KMS-11 (cell line): ENCODE data around the gene FKBP5.

Source experiments
- H2AFZ ChIP-seq: fragments of 200-600 bp; sonication (generic); 2 replicates; pipeline ENCODE4 v1.6.1; 2016; ENCODE audit warnings: antibody characterized with exemption, mixed run types, low read depth
- H3K27ac ChIP-seq: fragments of 200-600 bp; sonication (generic); 2 replicates; pipeline ENCODE4 v1.6.1; 2016; ENCODE audit warnings: mild to moderate bottlenecking, mixed run types
- H3K27me3 ChIP-seq: fragments of 200-600 bp; sonication (generic); 2 replicates; pipeline ENCODE4 v1.6.1; 2017; ENCODE audit warnings: mild to moderate bottlenecking, low read depth, mixed run types, moderate library complexity; ENCODE audit not compliant: insufficient read depth
- H3K36me3 ChIP-seq: fragments of 200-600 bp; sonication (generic); 2 replicates; pipeline ENCODE4 v1.6.1; 2017; ENCODE audit warnings: mild to moderate bottlenecking, mixed run types; ENCODE audit not compliant: insufficient read depth
- H3K4me1 ChIP-seq: fragments of 200-600 bp; sonication (generic); 2 replicates; pipeline ENCODE4 v1.6.1; 2016; ENCODE audit warnings: mild to moderate bottlenecking, low read depth, mixed run types; ENCODE audit not compliant: poor library complexity, severe bottlenecking
- H3K4me2 ChIP-seq: fragments of 200-600 bp; sonication (generic); 2 replicates; pipeline ENCODE4 v1.7.0; 2016; ENCODE audit warnings: mild to moderate bottlenecking, mixed run types
- H3K4me3 ChIP-seq: fragments of 200-600 bp; sonication (generic); IDR thresholded peaks from 2 replicates; pipeline ENCODE4 v1.6.1; 2017; ENCODE audit warnings: low read depth, low read length, mixed read lengths; ENCODE audit not compliant: insufficient read depth
- H3K79me2 ChIP-seq: fragments of 200-600 bp; sonication (generic); 2 replicates; pipeline ENCODE4 v1.6.1; 2016; ENCODE audit warnings: low read depth, mixed run types; ENCODE audit not compliant: insufficient read depth
- H3K9ac ChIP-seq: fragments of 200-600 bp; sonication (generic); 2 replicates; pipeline ENCODE4 v1.6.1; 2016; ENCODE audit warnings: mild to moderate bottlenecking, mixed run types
- H4K20me1 ChIP-seq: fragments of 200-600 bp; sonication (generic); 2 replicates; pipeline ENCODE4 v1.6.1; 2016; ENCODE audit warnings: mild to moderate bottlenecking, mixed run types; ENCODE audit not compliant: insufficient read depth
- TF ChIP-seq, protein P1 (sequence below): fragments of 200-600 bp; sonication (generic); conservative IDR thresholded peaks from 2 replicates; pipeline ENCODE4 v1.6.1; 2017; ENCODE audit warnings: low read depth, mild to moderate bottlenecking, antibody characterized with exemption, low read length, moderate library complexity, mixed read lengths

Gene FKBP5

DNA sequence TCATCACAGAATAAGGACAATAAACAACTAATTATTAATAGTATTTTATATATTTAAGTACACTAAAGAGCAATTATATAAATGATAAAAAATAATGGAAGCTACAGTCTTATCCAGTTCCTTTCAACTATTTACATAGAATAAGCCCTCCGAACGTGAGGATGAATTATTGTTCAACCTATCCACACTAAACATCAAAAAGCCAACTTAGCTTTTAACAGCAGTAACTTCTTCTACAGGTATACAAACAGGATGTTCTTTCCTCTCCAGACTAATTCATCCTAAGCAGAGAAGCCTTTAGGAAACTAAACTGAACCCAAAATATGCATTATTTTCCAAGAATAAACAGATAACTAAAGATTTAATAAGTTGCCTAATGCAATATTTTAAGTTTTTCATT is 2.3 kb downstream of the FKBP5 start:
- Histone ChIP-seq H3K4me2 (peak overlapping the region; percentile 93), H3K27me3 (no peaks in the 10 kb centered on the region), H3K4me1 (peaks cover 42% of the 10 kb centered on the region), H4K20me1 (peaks cover 12% of the 10 kb centered on the region), H3K27ac (peak overlapping the region; percentile 54; the same call in 1 of the 2 replicates), H3K4me3 (no peak overlapping the region), H3K36me3 (no peaks in the 10 kb centered on the region), H2AFZ (no peak overlapping the region), H3K79me2 (peaks cover 66% of the 10 kb centered on the region), H3K9ac (0 out of 2 replicates have a peak overlapping the region, but pooled peaks have one; percentile 71)
- TF ChIP-seq, protein P1, sequence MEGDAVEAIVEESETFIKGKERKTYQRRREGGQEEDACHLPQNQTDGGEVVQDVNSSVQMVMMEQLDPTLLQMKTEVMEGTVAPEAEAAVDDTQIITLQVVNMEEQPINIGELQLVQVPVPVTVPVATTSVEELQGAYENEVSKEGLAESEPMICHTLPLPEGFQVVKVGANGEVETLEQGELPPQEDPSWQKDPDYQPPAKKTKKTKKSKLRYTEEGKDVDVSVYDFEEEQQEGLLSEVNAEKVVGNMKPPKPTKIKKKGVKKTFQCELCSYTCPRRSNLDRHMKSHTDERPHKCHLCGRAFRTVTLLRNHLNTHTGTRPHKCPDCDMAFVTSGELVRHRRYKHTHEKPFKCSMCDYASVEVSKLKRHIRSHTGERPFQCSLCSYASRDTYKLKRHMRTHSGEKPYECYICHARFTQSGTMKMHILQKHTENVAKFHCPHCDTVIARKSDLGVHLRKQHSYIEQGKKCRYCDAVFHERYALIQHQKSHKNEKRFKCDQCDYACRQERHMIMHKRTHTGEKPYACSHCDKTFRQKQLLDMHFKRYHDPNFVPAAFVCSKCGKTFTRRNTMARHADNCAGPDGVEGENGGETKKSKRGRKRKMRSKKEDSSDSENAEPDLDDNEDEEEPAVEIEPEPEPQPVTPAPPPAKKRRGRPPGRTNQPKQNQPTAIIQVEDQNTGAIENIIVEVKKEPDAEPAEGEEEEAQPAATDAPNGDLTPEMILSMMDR: no peak

- Histone ChIP-seq H3K4me2 (no peak overlapping the region), H3K4me3 (no peak overlapping the region), H3K27ac (no peak overlapping the region), H3K79me2 (peaks cover 97% of the 10 kb centered on the region), H2AFZ (no peak overlapping the region), H3K9ac (no peak overlapping the region), H3K27me3 (no peaks in the 10 kb centered on the region), H3K4me1 (peaks cover 43% of the 10 kb centered on the region), H3K36me3 (no peaks in the 10 kb centered on the region), H4K20me1 (peaks cover 29% of the 10 kb centered on the region)
- TF ChIP-seq, protein P1: no peak
These were observed 5.4 kb downstream of the FKBP5 start for GRCh38 chr6:35683267-35683666.

GRCh38 chr6:35681298-35681697 is 7.4 kb downstream of the FKBP5 start:
- no peak overlapping the region for H3K4me3 ChIP-seq
- no peak overlapping the region for H2AFZ ChIP-seq
- H4K20me1 ChIP-seq: peaks cover 33% of the 10 kb centered on the region
- H3K9ac ChIP-seq: no peak overlapping the region
- TF ChIP-seq, protein P1: no peak
- H3K27ac ChIP-seq: no peak overlapping the region
- no peaks in the 10 kb centered on the region for H3K27me3 ChIP-seq
- H3K4me1 ChIP-seq: peaks cover 46% of the 10 kb centered on the region
- H3K79me2 ChIP-seq: peaks cover 97% of the 10 kb centered on the region
- no peak overlapping the region for H3K4me2 ChIP-seq
- H3K36me3 ChIP-seq: no peaks in the 10 kb centered on the region

DNA sequence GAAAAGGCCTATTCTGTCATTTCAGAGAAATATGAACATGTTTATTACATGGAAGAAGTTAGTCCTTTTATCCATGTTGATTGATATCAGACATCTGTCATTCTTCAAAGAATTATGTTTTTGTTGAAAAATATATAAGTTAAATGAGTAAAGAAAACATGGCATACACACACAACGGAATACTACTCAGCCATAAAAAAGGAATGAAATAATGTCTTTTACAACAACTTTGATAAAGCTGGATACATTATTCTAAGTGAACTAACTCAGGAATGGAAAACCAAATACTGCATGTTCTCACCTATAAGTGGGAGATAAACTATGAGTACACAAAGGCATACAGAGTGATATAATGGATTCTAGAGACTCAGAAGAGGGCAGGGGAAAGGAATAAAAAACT is 9.3 kb downstream of the FKBP5 start:
- Histone ChIP-seq H3K4me3 (no peak overlapping the region), H3K27ac (no peak overlapping the region), H3K9ac (no peak overlapping the region), H2AFZ (no peak overlapping the region), H3K36me3 (no peaks in the 10 kb centered on the region), H3K79me2 (peaks cover 97% of the 10 kb centered on the region), H4K20me1 (peaks cover 33% of the 10 kb centered on the region), H3K4me1 (peaks cover 36% of the 10 kb centered on the region), H3K27me3 (no peaks in the 10 kb centered on the region), H3K4me2 (no peak overlapping the region)
- TF ChIP-seq, protein P1: no peak
